ENCODE data around the gene ADGRV1. TPM values are rescaled to one million over a fixed set of nuclear protein-coding genes. Genes with fewer than 3 reads are reported as not detected.
"Not testable (repeated sequence)": the region's sequence is repeated elsewhere in the genome, so short reads cannot be mapped to it uniquely, and the experiment has no call there.

ADGRV1 gene
- polyA plus RNA-seq, 2 of the 4 experiments (the other 2 are of a cell fraction) = 0.70 to 3.7 TPM

DNA sequence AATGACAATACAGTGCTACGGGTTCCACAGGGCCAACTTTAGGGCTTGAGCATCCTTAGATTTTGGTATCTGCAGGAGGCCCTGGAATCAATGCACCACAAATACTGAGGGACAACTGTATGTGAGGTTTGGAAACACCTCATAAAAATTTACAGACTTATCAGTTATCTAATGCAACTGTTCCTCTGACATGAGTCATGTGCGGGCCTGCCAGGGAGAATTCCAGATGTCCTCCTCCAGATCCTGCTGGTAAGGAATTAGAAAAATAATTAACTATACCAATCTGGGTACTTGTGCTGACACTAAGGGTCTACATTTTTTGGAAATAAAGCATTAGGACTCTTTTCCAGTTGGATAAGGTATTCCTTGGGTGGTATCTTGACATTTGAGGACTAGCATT is 491.2 kb downstream of the ADGRV1 start:
- TF ChIP-seq HOXB5 (CRISPR knock-in tag; IDR thresholded peaks at IDR 0.05) (no peak), KDM5A (IDR thresholded peaks at IDR 0.05) (no peak), RAD21 (conservative IDR thresholded peaks at IDR 0.05 in 1 of 2, IDR thresholded peaks at IDR 0.05 in 1 of 2) (peak; percentile 19 to 36; a peak in 3 of 5 replicates), CHD4 (IDR thresholded peaks at IDR 0.05; ENCODE audit: borderline replicate concordance) (no peak), GATA3 (IDR thresholded peaks at IDR 0.05; ENCODE audit: borderline replicate concordance) (peak; percentile 95), EP300 (IDR thresholded peaks at IDR 0.05) (peak in 1 of 2 experiments; percentile 28; a peak in 2 of 5 replicates), FOSL2 (IDR thresholded peaks at IDR 0.05) (0 out of 2 replicates have a peak, but pooled peaks have one; percentile 37), FOSL2 (CRISPR knock-in tag; IDR thresholded peaks at IDR 0.05) (peak; percentile 78), TP53 (CRISPR knock-in tag; IDR thresholded peaks at IDR 0.05) (no peak), ZNF302 (CRISPR knock-in tag; IDR thresholded peaks at IDR 0.05) (no peak), RARB (CRISPR knock-in tag; IDR thresholded peaks at IDR 0.05) (no peak), NPAS2 (CRISPR knock-in tag; IDR thresholded peaks at IDR 0.05; ENCODE audit: borderline replicate concordance) (no peak), BHLHE40 (IDR thresholded peaks at IDR 0.05; ENCODE audit: low read depth, low read length) (no peak), MAFK (IDR thresholded peaks at IDR 0.05; ENCODE audit: partially characterized antibody) (no peak), CEBPB (IDR thresholded peaks at IDR 0.05) (peak in 1 of 2 experiments; percentile 83; a peak in 2 of 4 replicates), JUNB (IDR thresholded peaks at IDR 0.05) (peak; percentile 67; the same call in 1 of the 2 replicates), RNF2 (IDR thresholded peaks at IDR 0.05; ENCODE audit: borderline replicate concordance, low read depth) (no peak), SREBF2 (IDR thresholded peaks at IDR 0.05) (no peak)
- TF ChIP-seq, protein P1, sequence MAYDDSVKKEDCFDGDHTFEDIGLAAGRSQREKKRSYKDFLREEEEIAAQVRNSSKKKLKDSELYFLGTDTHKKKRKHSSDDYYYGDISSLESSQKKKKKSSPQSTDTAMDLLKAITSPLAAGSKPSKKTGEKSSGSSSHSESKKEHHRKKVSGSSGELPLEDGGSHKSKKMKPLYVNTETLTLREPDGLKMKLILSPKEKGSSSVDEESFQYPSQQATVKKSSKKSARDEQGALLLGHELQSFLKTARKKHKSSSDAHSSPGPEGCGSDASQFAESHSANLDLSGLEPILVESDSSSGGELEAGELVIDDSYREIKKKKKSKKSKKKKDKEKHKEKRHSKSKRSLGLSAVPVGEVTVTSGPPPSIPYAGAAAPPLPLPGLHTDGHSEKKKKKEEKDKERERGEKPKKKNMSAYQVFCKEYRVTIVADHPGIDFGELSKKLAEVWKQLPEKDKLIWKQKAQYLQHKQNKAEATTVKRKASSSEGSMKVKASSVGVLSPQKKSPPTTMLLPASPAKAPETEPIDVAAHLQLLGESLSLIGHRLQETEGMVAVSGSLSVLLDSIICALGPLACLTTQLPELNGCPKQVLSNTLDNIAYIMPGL (CRISPR knock-in tag; IDR thresholded peaks at IDR 0.05; ENCODE audit: borderline replicate concordance) = no peak
- TF ChIP-seq, protein P2, sequence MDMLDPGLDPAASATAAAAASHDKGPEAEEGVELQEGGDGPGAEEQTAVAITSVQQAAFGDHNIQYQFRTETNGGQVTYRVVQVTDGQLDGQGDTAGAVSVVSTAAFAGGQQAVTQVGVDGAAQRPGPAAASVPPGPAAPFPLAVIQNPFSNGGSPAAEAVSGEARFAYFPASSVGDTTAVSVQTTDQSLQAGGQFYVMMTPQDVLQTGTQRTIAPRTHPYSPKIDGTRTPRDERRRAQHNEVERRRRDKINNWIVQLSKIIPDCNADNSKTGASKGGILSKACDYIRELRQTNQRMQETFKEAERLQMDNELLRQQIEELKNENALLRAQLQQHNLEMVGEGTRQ (IDR thresholded peaks at IDR 0.05) = peak; percentile 10; the same call in 1 of the 2 replicates
- TF ChIP-seq, protein P3, sequence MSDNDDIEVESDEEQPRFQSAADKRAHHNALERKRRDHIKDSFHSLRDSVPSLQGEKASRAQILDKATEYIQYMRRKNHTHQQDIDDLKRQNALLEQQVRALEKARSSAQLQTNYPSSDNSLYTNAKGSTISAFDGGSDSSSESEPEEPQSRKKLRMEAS (IDR thresholded peaks at IDR 0.05) = 0 out of 2 replicates have a peak, but pooled peaks have one; percentile 53
- TF ChIP-seq, protein P4, sequence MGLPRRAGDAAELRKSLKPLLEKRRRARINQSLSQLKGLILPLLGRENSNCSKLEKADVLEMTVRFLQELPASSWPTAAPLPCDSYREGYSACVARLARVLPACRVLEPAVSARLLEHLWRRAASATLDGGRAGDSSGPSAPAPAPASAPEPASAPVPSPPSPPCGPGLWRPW (IDR thresholded peaks at IDR 0.05) = no peak
- TF ChIP-seq, protein P5, sequence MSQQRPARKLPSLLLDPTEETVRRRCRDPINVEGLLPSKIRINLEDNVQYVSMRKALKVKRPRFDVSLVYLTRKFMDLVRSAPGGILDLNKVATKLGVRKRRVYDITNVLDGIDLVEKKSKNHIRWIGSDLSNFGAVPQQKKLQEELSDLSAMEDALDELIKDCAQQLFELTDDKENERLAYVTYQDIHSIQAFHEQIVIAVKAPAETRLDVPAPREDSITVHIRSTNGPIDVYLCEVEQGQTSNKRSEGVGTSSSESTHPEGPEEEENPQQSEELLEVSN (IDR thresholded peaks at IDR 0.05; ENCODE audit: borderline replicate concordance, low read depth) = no peak
- ChIA-PET POLR2A (no interaction called here), CTCF (interaction anchor here (1.0 to 3.2 kb wide), 4 partner anchors 13 to 335 kb away, joined by 3 to 10 read pairs (median 4); no protein-coding TSS in a partner anchor)
- Histone ChIP-seq H3K4me2 (peak overlapping the region; percentile 65), H3K27ac (peak overlapping the region; percentile 73 to 81), H3K4me3 (no peak overlapping the region), H3K4me1 (peaks cover 43% of the 10 kb centered on the region), H3K9me3 (0 out of 3 replicates have a peak, but pooled peaks cover 5% of the 10 kb centered on the region)
- 5% methylated on average over 2 of the region's 2 CpGs for WGBS (ENCODE audit: missing lambda C conversion rate)
- ATAC-seq (peak in 1 of 2 experiments; percentile 85; a peak in 4 of 6 replicates), FAIRE-seq (no peak), DNase-seq (ENCODE audit: low read depth in 1 of 2, low spot score in 1 of 2) (peak; percentile 37 to 54)

DNA sequence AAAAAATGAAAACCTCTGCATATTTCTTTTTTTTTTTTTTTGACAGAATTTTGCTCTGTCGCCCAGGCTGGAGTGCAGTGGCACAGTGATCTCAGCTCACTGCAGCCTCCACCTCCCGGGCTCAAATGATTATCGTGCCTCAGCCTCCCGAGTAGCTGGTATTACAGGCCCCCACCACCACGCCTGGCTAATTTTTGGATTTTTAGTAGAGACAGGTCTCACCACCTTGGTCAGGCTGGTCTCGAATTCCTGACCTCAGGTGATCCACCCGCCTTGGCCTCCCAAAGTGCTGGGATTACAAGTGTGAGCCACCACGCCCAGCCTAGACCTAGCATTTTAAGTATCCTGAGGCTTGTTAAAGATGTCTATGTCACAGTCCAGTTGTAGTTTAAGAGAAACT is 493.8 kb downstream of the ADGRV1 start:
- POLR2A ChIA-PET = interaction anchor here (0.8 to 1.0 kb wide), 2 partner anchors 328 to 331 kb away, joined by 3 to 5 read pairs; partner anchors contain the start of gene ARRDC3
- not testable (repeated sequence) for ATAC-seq; DNase-seq (ENCODE audit: low read depth in 1 of 2, low spot score in 1 of 2); H3K4me3 ChIP-seq; FAIRE-seq; H3K4me2 ChIP-seq; H3K9me3 ChIP-seq
- Histone ChIP-seq H3K4me1 (peaks cover 43% of the 10 kb centered on the region), H3K27ac (peak overlapping the region; percentile 36 to 55; a peak in 4 of 6 replicates)
- CTCF ChIA-PET = interaction anchor here (1.1 kb wide), 1 partner anchor 120 kb away, joined by 3 read pairs; no protein-coding TSS in a partner anchor
- 86% methylated on average over 8 of the region's 8 CpGs for WGBS (ENCODE audit: missing lambda C conversion rate)
